Heart left ventricle (tissue), 13 donors: ENCODE data around the gene CSF1.

Experiments
- POLR2A ChIP-seq, 2 donors: fragments of 450-650 bp; IDR thresholded peaks; one replicate each; pipeline ENCODE4 v1.6.1; 2017; ENCODE audit warnings: antibody characterized with exemption in 2 of 2, mild to moderate bottlenecking in 2 of 2, moderate library complexity in 2 of 2
- TF ChIP-seq, protein P1 (sequence below), 12 donors: fragments of 200-600 bp; sonication (generic) in 4 of 12; IDR thresholded peaks; one replicate each; pipeline versions ENCODE4 v1.5.0 to v1.8.0; 2018 to 2022; ENCODE audit warnings: antibody characterized with exemption in 12 of 12, mild to moderate bottlenecking in 5 of 12
- donor health status: ischemic (EF 13 %, LVEDD 7.1; RV severe dilation, severe dysfunction).
- donor health status: DM: no; HTN: yes; CAD: no.
- donor health status: DM: no; HTN: no; CAD: no.
- donor health status: ischemic (EF 25% LVEDD 6.9; RV normal size, moderate dysfunction).
- donor health status: ischemic (EF 25% LVEDD 5.7; RV mildly dilated, moderate dysfunction).
- donor health status: ischemic (EF 35%, LVEDD 5.7; RV mildly dilated, moderate dysfunction).
- donor health status: nonischemic (EF 11% LVEDD 7.7; RV severe dilation, severe dysfunction).
- donor health status: DM: yes; HTN: yes; CAD: no.
- donor health status: PGD.
- donor health status: ischemic (EF 29% LVEDD 5.4; RV normal size, mild dysfunction).
- donor health status: nonischemic (EF 23%, LVEDD 6.1; RV moderate dilation, normal function).

DNA sequence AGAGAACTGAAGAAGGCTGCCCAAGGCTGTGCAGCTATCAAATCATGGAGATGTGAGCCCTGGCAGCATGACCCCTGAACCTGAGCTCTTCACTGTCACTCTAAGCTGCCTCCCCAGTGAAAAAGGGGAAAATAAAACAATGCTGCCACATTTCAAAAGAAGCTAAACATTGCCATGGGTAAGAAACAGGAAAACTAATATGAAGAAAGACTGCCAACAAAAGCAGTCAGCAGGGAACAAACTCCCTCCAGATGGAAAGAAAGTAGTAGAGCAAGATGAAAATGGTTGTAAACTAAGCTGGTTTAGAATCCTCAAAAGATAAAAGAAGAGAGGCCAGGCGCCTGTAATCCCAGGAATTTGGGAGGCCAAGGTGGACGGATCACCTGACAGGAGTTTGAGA lies 36.2 kb upstream of the CSF1 start:
- TF ChIP-seq, protein P1, sequence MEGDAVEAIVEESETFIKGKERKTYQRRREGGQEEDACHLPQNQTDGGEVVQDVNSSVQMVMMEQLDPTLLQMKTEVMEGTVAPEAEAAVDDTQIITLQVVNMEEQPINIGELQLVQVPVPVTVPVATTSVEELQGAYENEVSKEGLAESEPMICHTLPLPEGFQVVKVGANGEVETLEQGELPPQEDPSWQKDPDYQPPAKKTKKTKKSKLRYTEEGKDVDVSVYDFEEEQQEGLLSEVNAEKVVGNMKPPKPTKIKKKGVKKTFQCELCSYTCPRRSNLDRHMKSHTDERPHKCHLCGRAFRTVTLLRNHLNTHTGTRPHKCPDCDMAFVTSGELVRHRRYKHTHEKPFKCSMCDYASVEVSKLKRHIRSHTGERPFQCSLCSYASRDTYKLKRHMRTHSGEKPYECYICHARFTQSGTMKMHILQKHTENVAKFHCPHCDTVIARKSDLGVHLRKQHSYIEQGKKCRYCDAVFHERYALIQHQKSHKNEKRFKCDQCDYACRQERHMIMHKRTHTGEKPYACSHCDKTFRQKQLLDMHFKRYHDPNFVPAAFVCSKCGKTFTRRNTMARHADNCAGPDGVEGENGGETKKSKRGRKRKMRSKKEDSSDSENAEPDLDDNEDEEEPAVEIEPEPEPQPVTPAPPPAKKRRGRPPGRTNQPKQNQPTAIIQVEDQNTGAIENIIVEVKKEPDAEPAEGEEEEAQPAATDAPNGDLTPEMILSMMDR (IDR thresholded peaks at IDR 0.05): no peak
- no peak for TF ChIP-seq POLR2A (IDR thresholded peaks at IDR 0.05)
